ENCODE data around the gene LSP1. TPM values are rescaled to one million over a fixed set of nuclear protein-coding genes. Genes with fewer than 3 reads are reported as not detected.

Gene LSP1
- total RNA-seq, 2 experiments from 2014 or later, result 668 to 687 TPM

GRCh38 chr11:1841511-1842148 lies 11.3 kb upstream of the LSP1 start:
- Mint-ChIP-seq H3K27ac (no peak overlapping the region), H3K4me3 (no peak overlapping the region), H3K36me3 (ENCODE audit: low read depth) (no peaks in the 10 kb centered on the region), H3K4me1 (peaks cover 51% of the 10 kb centered on the region), H3K9me3 (no peaks in the 10 kb centered on the region), H3K27me3 (no peaks in the 10 kb centered on the region)
- ChIA-PET CTCF (interaction anchor here (1.0 to 2.0 kb wide), 2 partner anchors 9 to 148 kb away, joined by 3 to 6 read pairs; no protein-coding TSS in a partner anchor), POLR2A (no interaction called here)
- DNase-seq, result no peak

GRCh38 chr11:1842149-1843097 lies 10.5 kb upstream of the LSP1 start:
- no peak overlapping the region for H3K4me3 Mint-ChIP-seq
- no peaks in the 10 kb centered on the region for H3K36me3 Mint-ChIP-seq (ENCODE audit: low read depth)
- H3K9me3 Mint-ChIP-seq, result no peaks in the 10 kb centered on the region
- H3K27ac Mint-ChIP-seq, result peak overlapping the region; percentile 90
- ChIA-PET POLR2A (no interaction called here), CTCF (interaction anchor here (1.1 to 2.0 kb wide), 2 partner anchors 148 to 159 kb away, joined by 3 to 6 read pairs; no protein-coding TSS in a partner anchor)
- no peak for DNase-seq
- H3K27me3 Mint-ChIP-seq, result no peaks in the 10 kb centered on the region
- peaks cover 56% of the 10 kb centered on the region for H3K4me1 Mint-ChIP-seq

GRCh38 chr11:1843098-1843473 lies 9.8 kb upstream of the LSP1 start:
- H3K27me3 Mint-ChIP-seq, result no peaks in the 10 kb centered on the region
- peaks cover 57% of the 10 kb centered on the region for H3K4me1 Mint-ChIP-seq
- H3K4me3 Mint-ChIP-seq, result peak overlapping the region; percentile 16
- H3K27ac Mint-ChIP-seq, result peak overlapping the region; percentile 90
- no peaks in the 10 kb centered on the region for H3K36me3 Mint-ChIP-seq (ENCODE audit: low read depth)
- CTCF ChIA-PET, result interaction anchor here (1.1 to 2.0 kb wide), 2 partner anchors 149 to 159 kb away, joined by 3 to 6 read pairs; no protein-coding TSS in a partner anchor
- no peaks in the 10 kb centered on the region for H3K9me3 Mint-ChIP-seq
- POLR2A ChIA-PET, result no interaction called here
- no peak for DNase-seq

GRCh38 chr11:1843796-1844195 lies 9.1 kb upstream of the LSP1 start:
- CTCF ChIA-PET, result interaction anchor here (1.1 kb wide), 1 partner anchor 158 kb away, joined by 3 read pairs; no protein-coding TSS in a partner anchor
- Mint-ChIP-seq H3K27me3 (no peaks in the 10 kb centered on the region), H3K4me3 (peak overlapping the region; percentile 49), H3K9me3 (no peaks in the 10 kb centered on the region), H3K36me3 (ENCODE audit: low read depth) (no peaks in the 10 kb centered on the region), H3K4me1 (peaks cover 64% of the 10 kb centered on the region), H3K27ac (peak overlapping the region; percentile 90)
- POLR2A ChIA-PET, result no interaction called here
- no peak for DNase-seq

GRCh38 chr11:1844221-1845094 lies 8.4 kb upstream of the LSP1 start:
- CTCF ChIA-PET, result no interaction called here
- POLR2A ChIA-PET, result no interaction called here
- peaks cover 69% of the 10 kb centered on the region for H3K4me1 Mint-ChIP-seq
- no peaks in the 10 kb centered on the region for H3K36me3 Mint-ChIP-seq (ENCODE audit: low read depth)
- peak overlapping the region; percentile 90 for H3K27ac Mint-ChIP-seq
- no peaks in the 10 kb centered on the region for H3K9me3 Mint-ChIP-seq
- peak overlapping the region; percentile 62 for H3K4me3 Mint-ChIP-seq
- DNase-seq, result peak; percentile 45
- H3K27me3 Mint-ChIP-seq, result no peaks in the 10 kb centered on the region

- Mint-ChIP-seq H3K36me3 (ENCODE audit: low read depth) (no peaks in the 10 kb centered on the region), H3K4me3 (peak overlapping the region; percentile 62), H3K27me3 (no peaks in the 10 kb centered on the region), H3K9me3 (no peaks in the 10 kb centered on the region), H3K4me1 (peaks cover 69% of the 10 kb centered on the region), H3K27ac (peak overlapping the region; percentile 90)
- no peak for DNase-seq
- CTCF ChIA-PET, result no interaction called here
- POLR2A ChIA-PET, result no interaction called here
Observed at GRCh38 chr11:1845095-1845429, 7.8 kb upstream of the LSP1 start.

- Mint-ChIP-seq H3K4me3 (peak overlapping the region; percentile 62), H3K4me1 (peaks cover 76% of the 10 kb centered on the region)
- peak; percentile 41 for DNase-seq
Observed at GRCh38 chr11:1845561-1846452, 7.1 kb upstream of the LSP1 start.

GRCh38 chr11:1846453-1846932 lies 6.4 kb upstream of the LSP1 start:
- CTCF ChIA-PET, result interaction anchor here (0.6 to 3.6 kb wide), 2 partner anchors 152 to 546 kb away, joined by 4 to 18 read pairs; no protein-coding TSS in a partner anchor
- H3K4me3 Mint-ChIP-seq, result no peak overlapping the region

More at GRCh38 chr11:1845561-1846452, 7.1 kb upstream of the LSP1 start:
- no peaks in the 10 kb centered on the region for H3K9me3 Mint-ChIP-seq
- peak overlapping the region; percentile 90 for H3K27ac Mint-ChIP-seq
- no peaks in the 10 kb centered on the region for H3K36me3 Mint-ChIP-seq (ENCODE audit: low read depth)
- ChIA-PET CTCF (interaction anchor here (3.6 kb wide), 1 partner anchor 152 kb away, joined by 18 read pairs; no protein-coding TSS in a partner anchor), POLR2A (no interaction called here)
- H3K27me3 Mint-ChIP-seq, result no peaks in the 10 kb centered on the region

GRCh38 chr11:1847006-1847735 lies 5.7 kb upstream of the LSP1 start:
- no peaks in the 10 kb centered on the region for H3K9me3 Mint-ChIP-seq
- ChIA-PET CTCF (interaction anchor here (0.6 to 3.6 kb wide), 9 partner anchors 9 to 545 kb away, joined by 3 to 18 read pairs (median 6); partner anchors contain the start of gene TNNI2), POLR2A (interaction anchor here (0.7 kb wide), 1 partner anchor 233 kb away, joined by 3 read pairs; no protein-coding TSS in a partner anchor)
- DNase-seq, result no peak
- peaks cover 89% of the 10 kb centered on the region for H3K4me1 Mint-ChIP-seq
- peak overlapping the region; percentile 77 for H3K27ac Mint-ChIP-seq
- H3K4me3 Mint-ChIP-seq, result no peak overlapping the region
- H3K27me3 Mint-ChIP-seq, result no peaks in the 10 kb centered on the region
- no peaks in the 10 kb centered on the region for H3K36me3 Mint-ChIP-seq (ENCODE audit: low read depth)

More at GRCh38 chr11:1846453-1846932, 6.4 kb upstream of the LSP1 start:
- Mint-ChIP-seq H3K27ac (peak overlapping the region; percentile 77), H3K4me1 (peaks cover 83% of the 10 kb centered on the region), H3K9me3 (no peaks in the 10 kb centered on the region), H3K27me3 (no peaks in the 10 kb centered on the region), H3K36me3 (ENCODE audit: low read depth) (no peaks in the 10 kb centered on the region)
- POLR2A ChIA-PET, result no interaction called here
- no peak for DNase-seq

- peaks cover 6% of the 10 kb centered on the region for H3K36me3 Mint-ChIP-seq (ENCODE audit: low read depth)
- ChIA-PET POLR2A (interaction anchor here (0.6 kb wide), 1 partner anchor 41 kb away, joined by 3 read pairs; no protein-coding TSS in a partner anchor), CTCF (interaction anchor here (0.7 to 3.6 kb wide), 13 partner anchors 10 to 304 kb away, joined by 3 to 20 read pairs (median 5); partner anchors contain the start of gene TNNI2)
- H3K27me3 Mint-ChIP-seq, result no peaks in the 10 kb centered on the region
- H3K4me1 Mint-ChIP-seq, result peaks cover 92% of the 10 kb centered on the region
- no peak for DNase-seq
- H3K9me3 Mint-ChIP-seq, result no peaks in the 10 kb centered on the region
- no peak overlapping the region for H3K4me3 Mint-ChIP-seq
- H3K27ac Mint-ChIP-seq, result peak overlapping the region; percentile 70
Observed at GRCh38 chr11:1847926-1848639, 4.8 kb upstream of the LSP1 start.

Measured in activated CD4-positive, alpha-beta T cell treated with anti-CD3 and anti-CD28 coated beads, Interleukin-2, amount 10 ng/mL, durations not matched to agents 7 days and 5 days (primary cell).